ENCODE results near the gene UBE2O. TPM values are rescaled to one million over a fixed set of nuclear protein-coding genes. Genes with fewer than 3 reads are reported as not detected.

Gene UBE2O
- total RNA-seq, 5 donors from 2014 or later (not counting 1 experiment from before 2014, with no cell fraction given), result 33.9 to 57.8 (median 47.5) TPM

DNA sequence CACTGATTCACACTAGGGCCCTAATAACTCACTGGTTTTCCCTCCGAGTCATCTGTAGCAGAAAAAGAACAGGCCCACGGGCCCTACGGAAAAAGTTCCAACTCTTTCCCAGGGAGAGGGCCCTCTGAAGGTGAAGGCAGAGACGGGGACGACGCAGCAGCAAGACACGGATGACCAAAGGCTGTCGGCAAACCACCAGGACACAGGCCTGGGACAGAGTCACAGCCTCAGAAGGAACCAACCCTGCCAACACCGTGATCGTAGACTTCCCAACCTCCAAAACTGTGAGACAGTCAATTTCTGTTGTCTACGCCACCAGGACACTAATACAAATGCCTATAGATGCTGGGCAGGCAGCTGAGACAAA lies 73.7 kb downstream of the UBE2O start:
- POLR2A ChIA-PET, result no interaction called here
- no peak overlapping the region for H3K4me3 Mint-ChIP-seq

DNA sequence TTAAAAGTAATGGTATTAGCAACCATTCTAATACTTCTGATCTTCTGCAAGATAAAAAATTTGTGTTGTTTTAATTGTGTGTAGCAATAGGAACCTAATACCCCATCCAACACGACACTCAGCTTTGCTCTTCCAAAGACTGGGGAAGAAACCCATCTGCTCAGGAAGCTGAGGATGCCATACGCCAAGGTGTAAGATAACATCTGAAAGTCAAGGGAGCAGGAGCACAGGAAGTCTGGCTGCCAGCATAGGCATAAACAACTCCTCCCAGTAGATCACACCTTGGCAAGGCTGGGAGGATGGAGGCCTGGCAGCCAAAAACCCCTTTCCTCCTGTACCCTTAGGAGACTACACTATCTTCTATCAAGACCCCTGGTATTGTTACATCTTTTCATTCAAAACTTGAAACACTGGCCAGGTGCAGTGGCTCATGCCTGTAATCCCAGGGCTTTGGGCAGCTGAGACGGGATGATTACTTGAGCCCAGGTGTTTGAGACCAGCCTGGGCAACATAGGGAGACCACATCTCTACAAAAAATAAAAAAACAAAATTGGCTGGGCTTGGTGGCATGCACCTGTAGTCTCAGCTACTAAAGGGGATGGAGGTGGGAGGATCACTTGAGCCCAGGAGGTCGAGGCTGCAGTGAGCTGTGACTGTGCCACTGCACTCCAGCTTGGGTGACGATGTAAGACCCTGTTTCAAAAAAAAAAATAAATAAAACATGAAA lies 74.2 kb downstream of the UBE2O start:
- ChIA-PET CTCF (no interaction called here), POLR2A (interaction anchor here in 1 of 2 donors (0.7 kb wide), 1 partner anchor 209 kb away, joined by 3 read pairs; no protein-coding TSS in a partner anchor)
- Mint-ChIP-seq H3K9me3 (no peaks in the 10 kb centered on the region), H3K4me1 (peaks cover 2 to 6% (median 5%) of the 10 kb centered on the region in 3 donors), H3K36me3 (no peaks in the 10 kb centered on the region), H3K4me3 (no peak overlapping the region), H3K27ac (no peak overlapping the region), H3K27me3 (peaks cover 0 to 1% of the 10 kb centered on the region in 2 donors)
- no peak overlapping the region for H3K27ac ChIP-seq (ENCODE audit: low read length)
- H3K9me3 ChIP-seq, result no peaks in the 10 kb centered on the region
- DNase-seq (no peak), ATAC-seq (replicated peaks in 1 of 4) (no peak)
- H3K36me3 ChIP-seq (ENCODE audit: control insufficient read depth in 2 of 2, extremely low read depth in 1 of 2, insufficient read depth in 1 of 2, low read length in 1 of 2), result no peaks in the 10 kb centered on the region
- H3K4me1 ChIP-seq (ENCODE audit: control insufficient read depth in 1 of 2, extremely low read depth in 1 of 2, insufficient read depth in 2 of 2, low read length in 2 of 2), result peaks cover 3 to 12% of the 10 kb centered on the region in 2 experiments
- 100% methylated on average over 1 of the region's 5 CpGs for WGBS (ENCODE audit: insufficient coverage)
- H3K27me3 ChIP-seq (replicated peaks in 1 of 2; ENCODE audit: control insufficient read depth in 2 of 2, extremely low read depth in 1 of 2, insufficient read depth in 2 of 2, low read length in 1 of 2), result peaks cover 0 to 22% of the 10 kb centered on the region in 2 experiments
- no peak overlapping the region for H3K4me3 ChIP-seq (ENCODE audit: control insufficient read depth in 1 of 2, extremely low read depth in 1 of 2, low read length in 1 of 2)

More for the DNA sequence above, 73.7 kb downstream of the UBE2O start:
- DNase-seq (no peak), ATAC-seq (replicated peaks in 1 of 4) (no peak)
- no peaks in the 10 kb centered on the region for H3K36me3 Mint-ChIP-seq
- 93% methylated on average over 9 of the region's 11 CpGs for WGBS (ENCODE audit: insufficient coverage)
- H3K27me3 Mint-ChIP-seq, result peaks cover 0 to 1% of the 10 kb centered on the region in 2 donors
- peaks cover 4 to 6% (median 6%) of the 10 kb centered on the region in 3 donors for H3K4me1 Mint-ChIP-seq
- CTCF ChIA-PET, result interaction anchor here in 1 of 2 donors (0.7 kb wide), 1 partner anchor 26 kb away, joined by 3 read pairs; no protein-coding TSS in a partner anchor
- H3K9me3 Mint-ChIP-seq, result no peaks in the 10 kb centered on the region
- Histone ChIP-seq H3K9me3 (no peaks in the 10 kb centered on the region), H3K27ac (ENCODE audit: low read length) (no peak overlapping the region), H3K36me3 (ENCODE audit: control insufficient read depth in 2 of 2, extremely low read depth in 1 of 2, insufficient read depth in 1 of 2, low read length in 1 of 2) (no peaks in the 10 kb centered on the region), H3K27me3 (replicated peaks in 1 of 2; ENCODE audit: control insufficient read depth in 2 of 2, extremely low read depth in 1 of 2, insufficient read depth in 2 of 2, low read length in 1 of 2) (peaks cover 0 to 23% of the 10 kb centered on the region in 2 experiments), H3K4me3 (ENCODE audit: control insufficient read depth in 1 of 2, extremely low read depth in 1 of 2, low read length in 1 of 2) (no peak overlapping the region), H3K4me1 (ENCODE audit: control insufficient read depth in 1 of 2, extremely low read depth in 1 of 2, insufficient read depth in 2 of 2, low read length in 2 of 2) (peaks cover 4 to 14% of the 10 kb centered on the region in 2 experiments)
- no peak overlapping the region for H3K27ac Mint-ChIP-seq

GRCh38 chr17:76376318-76377133 lies 76.4 kb downstream of the UBE2O start:
- WGBS (ENCODE audit: insufficient coverage), result 74% methylated on average over 7 of the region's 8 CpGs
- peaks cover 0 to 2% (median 0%) of the 10 kb centered on the region in 3 donors for H3K4me1 Mint-ChIP-seq
- no peak overlapping the region for H3K4me3 ChIP-seq (ENCODE audit: control insufficient read depth in 1 of 2, extremely low read depth in 1 of 2, low read length in 1 of 2)
- ATAC-seq (replicated peaks in 1 of 4) (no peak), DNase-seq (no peak)
- H3K27ac ChIP-seq (ENCODE audit: low read length), result no peak overlapping the region
- no peaks in the 10 kb centered on the region for H3K36me3 Mint-ChIP-seq
- no peaks in the 10 kb centered on the region for H3K4me1 ChIP-seq (ENCODE audit: control insufficient read depth in 1 of 2, extremely low read depth in 1 of 2, insufficient read depth in 2 of 2, low read length in 2 of 2)
- no peaks in the 10 kb centered on the region for H3K9me3 Mint-ChIP-seq
- ChIA-PET CTCF (interaction anchor here in 1 of 2 donors (0.7 kb wide), 1 partner anchor 39 kb away, joined by 4 read pairs; no protein-coding TSS in a partner anchor), POLR2A (interaction anchor here in 1 of 2 donors (0.6 kb wide), 1 partner anchor 339 kb away, joined by 4 read pairs; no protein-coding TSS in a partner anchor)
- no peaks in the 10 kb centered on the region for H3K36me3 ChIP-seq (ENCODE audit: control insufficient read depth in 2 of 2, extremely low read depth in 1 of 2, insufficient read depth in 1 of 2, low read length in 1 of 2)
- H3K9me3 ChIP-seq, result no peaks in the 10 kb centered on the region
- no peak overlapping the region for H3K4me3 Mint-ChIP-seq
- H3K27me3 Mint-ChIP-seq, result no peaks in the 10 kb centered on the region
- H3K27ac Mint-ChIP-seq, result no peak overlapping the region
- H3K27me3 ChIP-seq (replicated peaks in 1 of 2; ENCODE audit: control insufficient read depth in 2 of 2, extremely low read depth in 1 of 2, insufficient read depth in 2 of 2, low read length in 1 of 2), result peaks cover 0 to 4% of the 10 kb centered on the region in 2 experiments

GRCh38 chr17:76371656-76372628 lies 81.0 kb downstream of the UBE2O start:
- H3K4me3 Mint-ChIP-seq, result no peak overlapping the region
- no peaks in the 10 kb centered on the region for H3K9me3 ChIP-seq
- no peak overlapping the region for H3K4me3 ChIP-seq (ENCODE audit: control insufficient read depth in 1 of 2, extremely low read depth in 1 of 2, low read length in 1 of 2)
- ATAC-seq (replicated peaks in 1 of 4) (no peak), DNase-seq (no peak)
- CTCF ChIA-PET, result interaction anchor here (0.6 to 0.7 kb wide), 4 partner anchors 17 to 610 kb away, joined by 3 to 8 read pairs (median 4); no protein-coding TSS in a partner anchor
- no peak overlapping the region for H3K27ac ChIP-seq (ENCODE audit: low read length)
- H3K4me1 ChIP-seq (ENCODE audit: control insufficient read depth in 1 of 2, extremely low read depth in 1 of 2, insufficient read depth in 2 of 2, low read length in 2 of 2), result no peaks in the 10 kb centered on the region
- WGBS (ENCODE audit: insufficient coverage), result 83% methylated on average over 7 of the region's 16 CpGs
- no peaks in the 10 kb centered on the region for H3K9me3 Mint-ChIP-seq
- H3K27me3 ChIP-seq (replicated peaks in 1 of 2; ENCODE audit: control insufficient read depth in 2 of 2, extremely low read depth in 1 of 2, insufficient read depth in 2 of 2, low read length in 1 of 2), result peaks cover 0 to 11% of the 10 kb centered on the region in 2 experiments
- no peaks in the 10 kb centered on the region for H3K4me1 Mint-ChIP-seq
- POLR2A ChIA-PET, result interaction anchor here in 1 of 2 donors (0.6 kb wide), 1 partner anchor 124 kb away, joined by 3 read pairs; no protein-coding TSS in a partner anchor
- no peaks in the 10 kb centered on the region for H3K36me3 ChIP-seq (ENCODE audit: control insufficient read depth in 2 of 2, extremely low read depth in 1 of 2, insufficient read depth in 1 of 2, low read length in 1 of 2)
- no peaks in the 10 kb centered on the region for H3K27me3 Mint-ChIP-seq
- H3K27ac Mint-ChIP-seq, result no peak overlapping the region
- H3K36me3 Mint-ChIP-seq, result no peaks in the 10 kb centered on the region

- Mint-ChIP-seq H3K27ac (no peak overlapping the region), H3K27me3 (no peaks in the 10 kb centered on the region), H3K4me3 (no peak overlapping the region), H3K4me1 (no peaks in the 10 kb centered on the region), H3K9me3 (no peaks in the 10 kb centered on the region), H3K36me3 (no peaks in the 10 kb centered on the region)
- CTCF ChIA-PET, result interaction anchor here in 1 of 2 donors (0.7 kb wide), 1 partner anchor 353 kb away, joined by 3 read pairs; no protein-coding TSS in a partner anchor
- Histone ChIP-seq H3K4me3 (ENCODE audit: control insufficient read depth in 1 of 2, extremely low read depth in 1 of 2, low read length in 1 of 2) (no peak overlapping the region), H3K4me1 (ENCODE audit: control insufficient read depth in 1 of 2, extremely low read depth in 1 of 2, insufficient read depth in 2 of 2, low read length in 2 of 2) (no peaks in the 10 kb centered on the region), H3K27me3 (replicated peaks in 1 of 2; ENCODE audit: control insufficient read depth in 2 of 2, extremely low read depth in 1 of 2, insufficient read depth in 2 of 2, low read length in 1 of 2) (peaks cover 0 to 9% of the 10 kb centered on the region in 2 experiments), H3K36me3 (ENCODE audit: control insufficient read depth in 2 of 2, extremely low read depth in 1 of 2, insufficient read depth in 1 of 2, low read length in 1 of 2) (no peaks in the 10 kb centered on the region), H3K9me3 (no peaks in the 10 kb centered on the region), H3K27ac (ENCODE audit: low read length) (no peak overlapping the region)
- ATAC-seq (replicated peaks in 1 of 4) (no peak), DNase-seq (no peak)
- POLR2A ChIA-PET, result no interaction called here
- WGBS (ENCODE audit: insufficient coverage), result 70% methylated on average over 2 of the region's 11 CpGs
Observed at GRCh38 chr17:76370261-76370993, 82.5 kb downstream of the UBE2O start.

Data from T-cell (primary cell).